Endothelial cell of umbilical vein (primary cell): ENCODE results near the gene KCNJ12. TPM values are rescaled to one million over a fixed set of nuclear protein-coding genes. Genes with fewer than 3 reads are reported as not detected.
"Not testable (repeated sequence)": the region's sequence is repeated elsewhere in the genome, so short reads cannot be mapped to it uniquely, and the experiment has no call there.

Source experiments
- BruUV-seq: library from RNA; stranded (reverse); fragments of 400-500 nt; replicated peaks from 2 replicates; lab custom pipeline; 2021; lab: Mats Ljungman, UMichigan
- CTCF ChIA-PET: fragments of 300-600, 350-600 bp; sonication (Branson Sonifier 250); formaldehyde crosslinking; loops from one replicate; lab custom pipeline; 2021; ENCODE audit warnings: antibody characterized with exemption, inconsistent platforms; lab: Charles Lee
- POLR2A ChIA-PET: fragments of 300-600, 350-600 bp; sonication (Branson Sonifier 250); formaldehyde crosslinking; loops from one replicate; lab custom pipeline; 2021; ENCODE audit warnings: antibody characterized with exemption, inconsistent platforms; lab: Charles Lee
- DNase-seq: peaks from one replicate; pipeline ENCODE4 v3.0.0-alpha.2; 2011; ENCODE audit warnings: low read depth, low spot score
- FAIRE-seq: peaks from 2 replicates; lab custom pipeline; 2011; peaks lifted over from hg19 to GRCh38; lab: Jason Lieb, UNC
- H2AFZ ChIP-seq: 2 replicates; pipeline ENCODE4 v1.6.0; 2012; ENCODE audit warnings: low read depth, low read length, control low read depth, inconsistent platforms
- H3K27ac ChIP-seq: 2 replicates; pipeline ENCODE4 v1.5.1; 2011; ENCODE audit warnings: low read depth, mild to moderate bottlenecking, control low read depth, low read length, moderate library complexity; ENCODE audit not compliant: insufficient read depth
- H3K27me3 ChIP-seq, 2 experiments: 2 replicates each; pipeline versions ENCODE4 v1.6.0 to v1.6.1; 2011; ENCODE audit warnings: low read length in 2 of 2, mixed read lengths in 1 of 2; ENCODE audit not compliant: control insufficient read depth in 2 of 2, insufficient read depth in 2 of 2
- H3K36me3 ChIP-seq, 2 experiments: 2 replicates in 1 of 2; 3 replicates in 1 of 2; pipeline ENCODE4 v1.5.1; 2011; ENCODE audit warnings: low read length in 2 of 2, mild to moderate bottlenecking in 1 of 2, moderate library complexity in 1 of 2; ENCODE audit not compliant: control insufficient read depth in 2 of 2, insufficient read depth in 2 of 2; ENCODE audit errors: extremely low read depth in 1 of 2
- H3K4me1 ChIP-seq: 3 replicates; pipeline ENCODE4 v1.5.1; 2011; ENCODE audit warnings: mild to moderate bottlenecking, low read length; ENCODE audit not compliant: control insufficient read depth, insufficient read depth; ENCODE audit errors: extremely low read depth
- H3K4me2 ChIP-seq: 2 replicates; pipeline ENCODE4 v1.6.1; 2011; ENCODE audit warnings: low read length, control low read depth, mixed read lengths; ENCODE audit not compliant: insufficient read depth
- H3K4me3 ChIP-seq, 3 experiments: fragments of 200-600 bp in 1 of 3; sonication (generic), shearing (Covaris generic) in 1 of 3; replicated peaks in 1 of 3; 2 replicates each; pipeline ENCODE4 v1.5.1; 2011 to 2016; ENCODE audit warnings: control low read depth in 3 of 3, low read length in 3 of 3, mild to moderate bottlenecking in 2 of 3, inconsistent platforms in 1 of 3, low read depth in 1 of 3, moderate library complexity in 1 of 3; ENCODE audit not compliant: insufficient read depth in 1 of 3
- H3K79me2 ChIP-seq: 2 replicates; pipeline ENCODE4 v1.6.0; 2012; ENCODE audit warnings: low read length, inconsistent platforms; ENCODE audit not compliant: control insufficient read depth, insufficient read depth
- H3K9ac ChIP-seq: replicated peaks from 2 replicates; pipeline ENCODE3; 2011; ENCODE audit warnings: low read length, control low read depth; ENCODE audit not compliant: insufficient read depth; ENCODE audit errors: extremely low read depth
- H3K9me1 ChIP-seq: replicated peaks from 3 replicates; pipeline ENCODE4 v1.6.0; 2011; ENCODE audit warnings: mild to moderate bottlenecking, low read length; ENCODE audit not compliant: control insufficient read depth, insufficient read depth; ENCODE audit errors: extremely low read depth
- H3K9me3 ChIP-seq: replicated peaks from 2 replicates; pipeline ENCODE4 v1.5.1; 2012; ENCODE audit warnings: low read length, inconsistent platforms; ENCODE audit not compliant: control insufficient read depth, insufficient read depth
- H4K20me1 ChIP-seq: replicated peaks from 2 replicates; pipeline ENCODE3; 2011; ENCODE audit warnings: mild to moderate bottlenecking, low read length; ENCODE audit not compliant: control insufficient read depth, insufficient read depth; ENCODE audit errors: extremely low read depth
- dilution Hi-C: fragments of 300-500 bp; cut with MboI; formaldehyde crosslinking; loops from one replicate; pipeline ENCODE4 v1.15.0; 2019; ENCODE audit warnings: low sequenced_read_pairs; ENCODE audit not compliant: extremely low pct_ligation_motif_present
- intact Hi-C: fragments of 100-400 bp; cut with micrococcal nuclease; formaldehyde crosslinking; loops from one replicate; pipeline ENCODE4 v1.10.0; 2022
- polyA plus RNA-seq, 4 experiments: library from polyadenylated mRNA; depleted of rRNA in 3 of 4; stranded (reverse) in 3 of 4; unstranded in 1 of 4; fragments of >200 nt; gene quantifications; 2 replicates each; pipeline versions ENCODE4 v1.2.1 to v1.2.3, GENCODE V29; 2011 to 2012; ENCODE audit warnings: missing spikeins in 1 of 4
- total RNA-seq: library from RNA; stranded (reverse); gene quantifications from 2 replicates; pipeline ENCODE4 v1.2.3, GENCODE V29; 2021

KCNJ12 gene
- total and polyA plus RNA-seq, 2 donors (not counting 3 experiments of a cell fraction or from before 2014, with no cell fraction given) = 0.19 to 0.44 TPM

DNA sequence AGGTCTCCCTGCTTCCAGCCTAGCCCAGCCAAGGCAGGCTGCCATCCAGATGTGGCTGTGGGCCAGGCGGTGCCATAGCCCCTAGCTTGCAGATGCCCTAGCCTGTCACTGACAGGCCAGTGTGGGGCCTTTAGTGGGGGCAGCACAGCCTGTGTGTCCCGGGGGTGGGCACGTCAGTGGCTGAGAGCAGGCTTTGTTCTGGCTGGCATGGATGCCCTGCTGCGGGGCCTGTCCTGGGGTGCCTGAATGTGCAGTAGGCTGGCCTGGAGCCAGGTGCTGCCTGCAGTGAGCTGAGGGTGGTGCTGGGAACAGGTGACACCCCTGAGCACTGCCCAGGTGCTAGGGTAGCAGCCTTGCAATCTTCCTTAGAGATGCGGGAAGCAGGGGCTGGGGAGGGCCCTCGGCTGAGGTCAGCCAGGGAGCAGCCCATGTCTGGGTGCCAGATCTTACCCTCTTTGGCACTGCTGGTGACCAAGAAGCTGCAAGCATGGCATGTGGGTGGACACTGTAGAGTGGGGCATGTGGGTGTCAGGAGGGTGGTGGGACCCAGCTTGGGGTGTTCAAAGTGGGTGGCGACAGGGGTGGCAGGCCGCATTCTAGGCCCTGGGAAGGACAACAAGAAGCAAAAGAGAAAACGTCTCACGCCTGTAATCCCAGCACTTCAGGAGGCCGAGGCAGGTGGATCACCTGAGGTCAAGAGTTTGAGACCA lies 37.6 kb downstream of the KCNJ12 start:
- dilution Hi-C loops, DNase-seq, H3K27me3 ChIP-seq, H3K9ac ChIP-seq, H2AFZ ChIP-seq, H3K79me2 ChIP-seq, FAIRE-seq, H3K27ac ChIP-seq, H3K9me3 ChIP-seq, H4K20me1 ChIP-seq, H3K4me3 ChIP-seq, H3K36me3 ChIP-seq, H3K4me1 ChIP-seq, H3K4me2 ChIP-seq, intact Hi-C loops, BruUV-seq, CTCF ChIA-PET, POLR2A ChIA-PET, H3K9me1 ChIP-seq: not testable (repeated sequence)

DNA sequence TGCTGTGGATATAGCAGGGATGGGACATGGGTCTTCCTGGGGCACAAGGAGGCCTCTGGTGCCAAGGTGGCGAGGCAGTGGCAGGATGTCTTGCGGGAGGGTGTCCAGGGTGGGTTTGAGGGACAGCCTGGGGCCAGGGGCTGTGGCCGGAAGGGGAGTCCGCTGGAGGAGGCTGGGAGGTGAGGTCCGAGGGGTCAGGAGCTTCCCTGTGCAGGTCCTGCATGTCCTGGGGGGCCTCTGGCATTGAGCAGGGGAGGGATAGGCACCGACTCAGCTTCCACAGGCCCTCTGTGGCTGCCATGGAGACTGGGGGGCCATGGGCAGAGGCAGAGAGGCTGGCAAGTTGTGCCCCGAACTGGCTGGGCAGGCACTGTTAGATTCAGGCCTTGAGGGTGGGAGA lies 38.5 kb downstream of the KCNJ12 start:
- H3K9me1 ChIP-seq, H3K27me3 ChIP-seq, H3K9me3 ChIP-seq, BruUV-seq, H4K20me1 ChIP-seq, H3K4me1 ChIP-seq, H3K79me2 ChIP-seq, FAIRE-seq, H3K27ac ChIP-seq, dilution Hi-C loops, H3K4me3 ChIP-seq, H3K4me2 ChIP-seq, H3K36me3 ChIP-seq, H3K9ac ChIP-seq, POLR2A ChIA-PET, intact Hi-C loops, DNase-seq, H2AFZ ChIP-seq, CTCF ChIA-PET: not testable (repeated sequence)

DNA sequence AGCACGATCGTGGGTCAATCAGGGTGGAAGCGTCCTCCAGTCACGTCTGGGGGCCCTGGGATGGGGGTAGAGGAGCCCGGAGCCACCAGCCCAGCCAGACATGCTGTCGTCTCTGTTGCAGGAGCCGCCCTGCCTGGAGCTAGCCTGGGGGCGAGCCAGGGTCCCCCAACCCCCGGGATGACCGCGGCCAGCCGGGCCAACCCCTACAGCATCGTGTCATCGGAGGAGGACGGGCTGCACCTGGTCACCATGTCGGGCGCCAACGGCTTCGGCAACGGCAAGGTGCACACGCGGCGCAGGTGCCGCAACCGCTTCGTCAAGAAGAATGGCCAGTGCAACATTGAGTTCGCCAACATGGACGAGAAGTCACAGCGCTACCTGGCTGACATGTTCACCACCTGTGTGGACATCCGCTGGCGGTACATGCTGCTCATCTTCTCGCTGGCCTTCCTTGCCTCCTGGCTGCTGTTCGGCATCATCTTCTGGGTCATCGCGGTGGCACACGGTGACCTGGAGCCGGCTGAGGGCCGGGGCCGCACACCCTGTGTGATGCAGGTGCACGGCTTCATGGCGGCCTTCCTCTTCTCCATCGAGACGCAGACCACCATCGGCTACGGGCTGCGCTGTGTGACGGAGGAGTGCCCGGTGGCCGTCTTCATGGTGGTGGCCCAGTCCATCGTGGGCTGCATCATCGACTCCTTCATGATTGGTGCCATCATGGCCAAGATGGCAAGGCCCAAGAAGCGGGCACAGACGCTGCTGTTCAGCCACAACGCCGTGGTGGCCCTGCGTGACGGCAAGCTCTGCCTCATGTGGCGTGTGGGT lies 39.2 kb downstream of the KCNJ12 start:
- DNase-seq, FAIRE-seq, H4K20me1 ChIP-seq, BruUV-seq, H3K9me3 ChIP-seq, CTCF ChIA-PET, H3K4me3 ChIP-seq, H3K36me3 ChIP-seq, H3K4me1 ChIP-seq, H3K9ac ChIP-seq, H3K4me2 ChIP-seq, H3K27me3 ChIP-seq, H3K79me2 ChIP-seq, H3K9me1 ChIP-seq, dilution Hi-C loops, H2AFZ ChIP-seq, intact Hi-C loops, POLR2A ChIA-PET, H3K27ac ChIP-seq: not testable (repeated sequence)

DNA sequence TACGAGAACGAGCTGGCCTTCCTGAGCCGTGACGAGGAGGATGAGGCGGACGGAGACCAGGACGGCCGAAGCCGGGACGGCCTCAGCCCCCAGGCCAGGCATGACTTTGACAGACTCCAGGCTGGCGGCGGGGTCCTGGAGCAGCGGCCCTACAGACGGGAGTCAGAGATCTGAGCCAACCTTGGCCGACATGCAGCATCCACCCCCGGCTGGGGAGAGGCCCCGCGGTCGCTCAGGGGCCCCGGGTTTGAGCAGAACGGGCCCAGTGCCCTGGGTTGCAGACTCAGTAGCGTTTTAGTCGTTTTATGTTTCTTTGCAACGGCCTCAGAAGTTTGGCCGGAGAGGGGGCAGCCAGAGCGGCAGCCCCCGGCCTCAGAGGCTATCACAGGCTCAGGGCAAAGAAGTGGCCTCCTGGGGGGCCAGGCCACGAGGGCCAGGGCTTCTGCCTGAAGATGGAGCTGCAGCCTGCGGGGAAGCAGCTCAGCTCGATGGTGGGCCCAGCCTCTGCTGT lies 40.4 kb downstream of the KCNJ12 start:
- H3K9me3 ChIP-seq, H3K36me3 ChIP-seq, H4K20me1 ChIP-seq, intact Hi-C loops, FAIRE-seq, H3K4me3 ChIP-seq, H3K27ac ChIP-seq, dilution Hi-C loops, H3K9me1 ChIP-seq, DNase-seq, H3K9ac ChIP-seq, H3K79me2 ChIP-seq, CTCF ChIA-PET, BruUV-seq, H3K4me1 ChIP-seq, H2AFZ ChIP-seq, H3K4me2 ChIP-seq, H3K27me3 ChIP-seq: not testable (repeated sequence)
- POLR2A ChIA-PET = interaction anchor here (0.6 kb wide), 1 partner anchor 889 kb away, joined by 12 read pairs; no protein-coding TSS in a partner anchor
